ENCODE results near the gene ELFN1. TPM values are rescaled to one million over a fixed set of nuclear protein-coding genes. Genes with fewer than 3 reads are reported as not detected.

Gene ELFN1
- total RNA-seq, 4 donors from 2014 or later, result 0.12 to 1.0 (median 0.46) TPM

DNA sequence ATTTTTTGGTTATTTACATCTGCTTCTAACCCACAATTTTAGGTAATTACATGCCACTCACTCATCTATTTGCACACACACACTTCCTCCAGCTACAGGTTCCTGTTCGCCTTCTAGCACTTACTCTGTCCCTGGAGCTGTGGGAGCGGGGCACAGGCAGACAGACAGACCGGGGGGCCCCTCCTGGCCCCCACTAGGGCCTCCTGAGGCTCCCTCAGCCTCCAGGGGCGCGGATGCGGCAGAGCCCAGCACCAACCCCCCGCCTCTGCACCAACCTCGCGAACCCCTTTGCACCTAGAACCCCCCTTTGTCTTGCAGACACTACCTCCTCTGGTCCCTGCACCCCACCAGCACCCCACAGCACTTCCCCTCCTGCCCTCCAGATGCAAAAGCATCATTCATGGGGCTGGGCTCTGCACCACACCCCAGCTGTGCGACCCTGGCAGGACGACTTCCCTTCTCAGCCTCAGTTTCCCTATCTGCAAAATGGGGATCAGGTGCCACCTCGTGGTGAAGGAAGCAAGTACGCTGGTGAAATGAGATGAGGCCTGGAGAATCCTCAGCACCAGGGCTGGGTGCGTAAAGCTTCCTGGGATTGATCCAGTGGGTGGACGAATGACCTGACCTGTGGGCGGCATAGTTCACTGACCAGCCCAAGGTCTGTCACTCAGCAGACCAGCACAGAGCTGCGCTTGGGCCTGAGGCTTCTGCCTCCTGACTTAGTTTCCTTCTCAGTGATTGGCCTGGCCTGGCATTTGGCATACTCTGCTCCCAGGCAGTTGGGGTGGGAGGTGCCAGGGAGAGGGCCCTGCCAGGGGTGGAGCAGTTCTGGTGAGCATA lies 37.9 kb downstream of the ELFN1 start:
- TF ChIP-seq POLR2A (IDR thresholded peaks at IDR 0.05), result no peak
- TF ChIP-seq, protein P1, sequence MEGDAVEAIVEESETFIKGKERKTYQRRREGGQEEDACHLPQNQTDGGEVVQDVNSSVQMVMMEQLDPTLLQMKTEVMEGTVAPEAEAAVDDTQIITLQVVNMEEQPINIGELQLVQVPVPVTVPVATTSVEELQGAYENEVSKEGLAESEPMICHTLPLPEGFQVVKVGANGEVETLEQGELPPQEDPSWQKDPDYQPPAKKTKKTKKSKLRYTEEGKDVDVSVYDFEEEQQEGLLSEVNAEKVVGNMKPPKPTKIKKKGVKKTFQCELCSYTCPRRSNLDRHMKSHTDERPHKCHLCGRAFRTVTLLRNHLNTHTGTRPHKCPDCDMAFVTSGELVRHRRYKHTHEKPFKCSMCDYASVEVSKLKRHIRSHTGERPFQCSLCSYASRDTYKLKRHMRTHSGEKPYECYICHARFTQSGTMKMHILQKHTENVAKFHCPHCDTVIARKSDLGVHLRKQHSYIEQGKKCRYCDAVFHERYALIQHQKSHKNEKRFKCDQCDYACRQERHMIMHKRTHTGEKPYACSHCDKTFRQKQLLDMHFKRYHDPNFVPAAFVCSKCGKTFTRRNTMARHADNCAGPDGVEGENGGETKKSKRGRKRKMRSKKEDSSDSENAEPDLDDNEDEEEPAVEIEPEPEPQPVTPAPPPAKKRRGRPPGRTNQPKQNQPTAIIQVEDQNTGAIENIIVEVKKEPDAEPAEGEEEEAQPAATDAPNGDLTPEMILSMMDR (IDR thresholded peaks at IDR 0.05 in 4 of 5, conservative IDR thresholded peaks at IDR 0.05 in 1 of 5), result no peak
- Histone ChIP-seq H3K9me3 (peaks cover 0 to 7% (median 0%) of the 10 kb centered on the region in 3 donors), H3K4me3 (no peak overlapping the region), H3K36me3 (no peaks in the 10 kb centered on the region), H3K27me3 (no peaks in the 10 kb centered on the region), H3K27ac (no peak overlapping the region), H3K4me1 (peaks cover 0 to 3% of the 10 kb centered on the region in 2 donors)
- no peak for DNase-seq
- no peak for ATAC-seq
- in situ Hi-C loops (cut with MboI; ENCODE audit: low sequenced_read_pairs in 4 of 4) (no loop called here), intact Hi-C loops (cut with DNase I; ENCODE audit: low total_unique reads) (no loop called here)

DNA sequence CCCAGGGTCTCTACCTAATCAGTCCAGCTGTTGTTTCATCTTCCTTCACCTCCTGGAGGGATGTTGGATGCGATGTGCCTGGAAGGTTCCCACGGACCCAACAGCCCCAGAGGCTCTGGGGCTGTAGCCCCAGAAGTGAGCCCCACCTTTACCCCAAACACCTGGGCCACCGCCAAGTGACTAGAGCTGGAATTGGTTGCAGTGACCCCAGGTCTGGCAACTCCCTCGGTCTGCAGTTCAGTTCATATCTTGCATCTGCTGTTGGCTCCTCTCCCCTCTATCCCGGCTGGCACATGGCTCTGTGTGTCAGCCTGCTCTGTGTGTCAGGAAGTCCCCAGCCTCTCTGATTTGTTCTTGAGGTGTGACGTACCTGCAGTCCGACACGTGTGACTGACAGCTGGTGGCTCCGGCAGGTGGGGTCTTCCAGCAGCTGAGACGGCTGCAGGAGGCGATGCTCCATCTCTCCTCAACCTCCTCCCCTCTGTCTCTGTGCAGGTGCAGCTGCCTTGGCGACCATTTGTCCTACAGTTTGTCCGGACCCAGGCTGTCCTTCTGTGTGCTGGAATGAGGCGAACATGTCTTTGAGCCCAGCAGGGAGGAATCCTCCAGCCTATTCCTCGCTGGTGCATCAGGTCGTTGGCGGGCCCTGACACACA lies 38.6 kb downstream of the ELFN1 start:
- no peak overlapping the region for H3K4me3 ChIP-seq
- no peak overlapping the region for H3K27ac ChIP-seq
- DNase-seq, result no peak
- no peaks in the 10 kb centered on the region for H3K36me3 ChIP-seq
- no peak for TF ChIP-seq POLR2A (IDR thresholded peaks at IDR 0.05)
- TF ChIP-seq, protein P1 (IDR thresholded peaks at IDR 0.05 in 4 of 5, conservative IDR thresholded peaks at IDR 0.05 in 1 of 5), result no peak
- peaks cover 0 to 6% of the 10 kb centered on the region in 2 donors for H3K4me1 ChIP-seq
- intact Hi-C loops (cut with DNase I; ENCODE audit: low total_unique reads), result no loop called here
- in situ Hi-C loops (cut with MboI; ENCODE audit: low sequenced_read_pairs in 4 of 4), result no loop called here
- H3K9me3 ChIP-seq, result no peaks in the 10 kb centered on the region
- no peaks in the 10 kb centered on the region for H3K27me3 ChIP-seq
- ATAC-seq, result no peak

DNA sequence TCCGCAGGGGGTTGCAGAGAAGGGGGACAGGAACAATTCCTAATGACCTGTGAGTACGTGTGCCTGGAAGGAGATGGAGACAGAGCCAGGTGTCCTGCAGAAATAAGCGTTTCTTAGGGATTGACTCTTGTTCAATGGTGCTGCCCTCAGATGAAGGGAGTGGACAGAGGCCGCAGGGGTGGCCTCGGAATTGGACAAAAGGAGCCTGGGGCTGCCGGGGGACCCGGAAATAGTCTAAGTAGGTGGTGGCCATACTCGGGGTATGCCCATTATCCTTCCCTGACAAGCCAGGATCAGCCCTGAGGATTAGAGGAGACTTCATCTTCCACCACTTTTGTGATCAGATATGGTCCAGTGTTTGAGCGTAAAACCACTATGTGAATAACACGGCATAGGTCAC lies 39.2 kb downstream of the ELFN1 start:
- H3K4me3 ChIP-seq, result no peak overlapping the region
- DNase-seq (no peak), ATAC-seq (no peak)
- no peaks in the 10 kb centered on the region for H3K36me3 ChIP-seq
- H3K4me1 ChIP-seq, result peaks cover 3 to 10% of the 10 kb centered on the region in 2 donors
- H3K27me3 ChIP-seq, result no peaks in the 10 kb centered on the region
- in situ Hi-C loops (cut with MboI; ENCODE audit: low sequenced_read_pairs in 4 of 4) (no loop called here), intact Hi-C loops (cut with DNase I; ENCODE audit: low total_unique reads) (no loop called here)
- no peak for TF ChIP-seq POLR2A (IDR thresholded peaks at IDR 0.05)
- TF ChIP-seq, protein P1 (IDR thresholded peaks at IDR 0.05 in 4 of 5, conservative IDR thresholded peaks at IDR 0.05 in 1 of 5), result no peak
- H3K9me3 ChIP-seq, result no peaks in the 10 kb centered on the region
- no peak overlapping the region for H3K27ac ChIP-seq

DNA sequence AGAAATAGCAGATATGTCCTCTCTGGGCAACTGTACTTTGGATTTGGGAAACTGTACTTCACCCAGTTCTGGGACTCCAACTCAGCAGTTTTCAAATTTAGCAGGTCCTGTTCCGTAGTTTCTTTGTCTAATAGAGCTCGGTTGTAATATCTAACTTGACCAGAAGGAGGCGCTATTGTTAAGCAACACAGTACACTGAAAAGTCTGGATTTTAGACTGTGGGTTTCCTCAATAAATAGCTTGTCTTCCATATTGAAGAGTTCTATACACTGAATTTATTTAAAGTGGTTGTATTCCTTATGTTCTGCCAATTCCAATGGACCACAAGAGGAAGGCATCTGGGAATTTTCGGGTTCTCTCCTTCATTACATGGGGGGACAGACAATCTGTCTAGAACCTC lies 39.8 kb downstream of the ELFN1 start:
- Histone ChIP-seq H3K36me3 (no peaks in the 10 kb centered on the region), H3K9me3 (no peaks in the 10 kb centered on the region), H3K4me3 (no peak overlapping the region), H3K4me1 (peaks cover 4 to 13% of the 10 kb centered on the region in 2 donors), H3K27ac (no peak overlapping the region), H3K27me3 (no peaks in the 10 kb centered on the region)
- intact Hi-C loops (cut with DNase I; ENCODE audit: low total_unique reads) (no loop called here), in situ Hi-C loops (cut with MboI; ENCODE audit: low sequenced_read_pairs in 4 of 4) (no loop called here)
- ATAC-seq (no peak), DNase-seq (no peak)
- no peak for TF ChIP-seq POLR2A (IDR thresholded peaks at IDR 0.05)
- TF ChIP-seq, protein P1 (IDR thresholded peaks at IDR 0.05 in 4 of 5, conservative IDR thresholded peaks at IDR 0.05 in 1 of 5), result peak in 2 of 5 experiments; percentile 28 to 29

Data from gastrocnemius medialis (tissue), 4 donors.